ENCODE data around the gene DENND5B.

The DENND5B gene

GRCh38 chr12:31369712-31370521, 221.0 kb downstream of the DENND5B start:
- no peak for DNase-seq

- DNase-seq: no peak
These were observed 222.1 kb downstream of the DENND5B start for GRCh38 chr12:31368666-31369361.

- DNase-seq: no peak
These were observed 224.8 kb downstream of the DENND5B start for GRCh38 chr12:31366104-31366621.

- DNase-seq: no peak
These were observed 227.1 kb downstream of the DENND5B start for GRCh38 chr12:31363831-31364230.

GRCh38 chr12:31363416-31363809, 227.5 kb downstream of the DENND5B start:
- no peak for DNase-seq

GRCh38 chr12:31362759-31363415, 228.0 kb downstream of the DENND5B start:
- DNase-seq: no peak

- DNase-seq: no peak
These were observed 228.7 kb downstream of the DENND5B start for GRCh38 chr12:31362115-31362758.

GRCh38 chr12:31361730-31362114, 229.2 kb downstream of the DENND5B start:
- no peak for DNase-seq

GRCh38 chr12:31355747-31356107, 235.2 kb downstream of the DENND5B start:
- DNase-seq: no peak

GRCh38 chr12:31353750-31354708, 236.9 kb downstream of the DENND5B start:
- no peak for DNase-seq

- no peak for DNase-seq
These were observed 244.7 kb downstream of the DENND5B start for GRCh38 chr12:31346267-31346666.

GRCh38 chr12:31343139-31343538, 247.8 kb downstream of the DENND5B start:
- DNase-seq: no peak

GRCh38 chr12:31342286-31342685, 248.7 kb downstream of the DENND5B start:
- no peak for DNase-seq

GRCh38 chr12:31339831-31340622, 250.9 kb downstream of the DENND5B start:
- no peak for DNase-seq

GRCh38 chr12:31337952-31338351, 253.0 kb downstream of the DENND5B start:
- DNase-seq: no peak

All from NCI-H226 (cell line).